HG02678 (cell line): ENCODE results near the gene SLMAP.

Experiments used
- ATAC-seq: cut with Tn5 transposase; IDR thresholded peaks from one replicate; pipeline ENCODE4 v1.9.1; 2021; ENCODE audit warnings: mild to moderate bottlenecking, moderate library complexity; ENCODE audit not compliant: unreplicated experiment

Gene SLMAP

DNA sequence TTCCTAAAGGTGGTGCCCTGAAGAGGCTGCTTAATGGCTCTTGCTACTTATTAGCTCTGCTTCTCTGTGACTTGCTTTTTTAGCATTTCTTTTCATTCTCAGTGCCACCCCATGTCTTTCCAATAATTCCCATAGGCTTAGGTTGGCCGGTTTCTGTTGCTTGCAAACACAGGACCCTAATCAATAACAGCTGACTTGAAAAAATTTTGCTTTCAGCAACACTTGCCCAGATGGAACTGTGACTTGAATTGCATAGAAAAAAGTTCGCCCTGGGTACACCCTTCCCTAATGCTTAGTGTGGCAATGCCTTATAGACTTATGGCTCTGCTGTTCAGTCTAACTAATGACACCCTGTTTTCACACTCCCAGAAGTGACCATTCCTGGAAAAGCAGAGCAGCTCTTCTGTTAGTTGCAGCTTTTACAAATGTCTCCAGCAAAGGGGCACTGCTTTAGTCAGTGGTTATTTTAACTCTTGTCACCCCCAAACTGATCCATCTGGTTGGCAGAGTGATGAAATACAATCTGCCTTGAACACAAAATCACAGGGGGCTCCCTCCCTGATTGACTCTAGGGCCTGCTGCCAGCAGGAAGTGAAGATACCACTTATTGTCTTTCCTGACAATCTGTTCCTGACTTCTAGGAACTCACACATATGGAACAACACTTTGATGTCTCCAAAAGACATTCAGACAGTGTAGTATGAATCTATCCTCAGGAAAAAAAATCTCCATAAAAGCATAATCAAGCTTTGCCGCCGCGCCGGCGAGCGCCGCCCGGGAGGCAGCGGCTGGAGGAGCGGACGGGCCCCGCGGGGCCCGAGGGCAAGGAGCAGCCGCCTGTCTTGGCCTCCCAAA is 9.7 kb upstream of the SLMAP start:
- no peak for ATAC-seq

GRCh38 chr3:57749542-57749941 is 6.6 kb upstream of the SLMAP start:
- no peak for ATAC-seq

DNA sequence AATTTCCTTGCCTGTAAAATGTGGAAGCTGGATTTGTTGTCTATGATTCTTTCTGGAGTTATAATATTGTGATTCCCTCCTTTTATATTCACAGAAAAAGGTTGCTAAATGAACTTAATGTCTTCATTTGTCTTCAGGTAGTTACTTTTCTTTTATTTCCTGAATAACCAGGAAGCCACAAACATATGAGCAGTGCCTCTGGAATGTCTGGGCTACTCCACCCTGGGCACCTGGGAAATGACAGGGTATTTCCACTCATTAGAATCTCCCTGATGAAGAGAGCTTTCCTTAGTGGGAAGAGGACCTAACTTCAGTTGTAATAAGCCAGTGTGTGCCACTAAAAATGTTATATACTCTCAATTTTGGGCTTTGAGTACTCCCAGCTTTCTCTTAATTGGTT is 3.8 kb upstream of the SLMAP start:
- no peak for ATAC-seq

DNA sequence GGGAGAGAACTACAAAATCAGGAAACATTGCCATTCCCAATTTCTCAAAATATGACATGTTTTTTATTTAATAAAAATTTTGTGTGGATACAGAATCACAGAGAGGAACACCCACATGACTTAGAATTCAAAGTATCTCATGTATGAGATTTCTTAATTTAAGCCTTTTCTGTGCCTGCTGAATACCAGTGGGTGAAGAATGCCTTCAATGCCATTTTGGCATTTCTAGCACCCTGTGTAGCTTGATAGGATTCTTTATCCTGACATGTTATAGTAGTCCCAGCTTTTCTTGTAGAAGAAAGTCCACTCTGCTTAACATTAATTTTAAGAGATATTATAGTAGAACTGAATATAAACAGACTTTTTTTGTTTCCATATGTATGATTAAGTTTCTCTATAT is 3.1 kb upstream of the SLMAP start:
- ATAC-seq, result no peak

GRCh38 chr3:57755368-57755675 is 787 bp upstream of the SLMAP start:
- ATAC-seq, result no peak

GRCh38 chr3:57756528-57757401 is 656 bp downstream of the SLMAP start:
- ATAC-seq, result peak; percentile 17

- no peak for ATAC-seq
Measured at GRCh38 chr3:57757642-57758297, 1.7 kb downstream of the SLMAP start.

- no peak for ATAC-seq
Measured at GRCh38 chr3:57758686-57759085, 2.6 kb downstream of the SLMAP start.

DNA sequence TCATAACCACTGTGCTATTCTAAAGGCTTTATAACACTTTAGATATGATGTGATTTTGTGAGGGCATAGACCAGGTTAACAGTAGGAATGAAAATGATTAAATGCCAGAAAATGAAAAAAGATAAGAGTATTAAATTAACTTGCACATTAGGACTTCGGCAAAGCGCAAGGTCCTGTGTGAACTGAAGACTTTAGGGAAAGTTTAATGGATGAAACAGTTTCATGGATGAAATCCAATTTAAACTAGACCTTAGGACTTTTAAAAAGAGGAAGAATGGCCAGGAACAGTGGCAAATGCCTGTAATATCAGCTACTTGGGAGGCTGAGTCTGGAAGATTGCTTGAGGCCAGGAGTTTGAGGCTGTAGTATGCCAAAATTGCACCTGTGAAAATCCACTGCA is 8.7 kb downstream of the SLMAP start:
- no peak for ATAC-seq

GRCh38 chr3:57768595-57768994 is 12.5 kb downstream of the SLMAP start:
- no peak for ATAC-seq

DNA sequence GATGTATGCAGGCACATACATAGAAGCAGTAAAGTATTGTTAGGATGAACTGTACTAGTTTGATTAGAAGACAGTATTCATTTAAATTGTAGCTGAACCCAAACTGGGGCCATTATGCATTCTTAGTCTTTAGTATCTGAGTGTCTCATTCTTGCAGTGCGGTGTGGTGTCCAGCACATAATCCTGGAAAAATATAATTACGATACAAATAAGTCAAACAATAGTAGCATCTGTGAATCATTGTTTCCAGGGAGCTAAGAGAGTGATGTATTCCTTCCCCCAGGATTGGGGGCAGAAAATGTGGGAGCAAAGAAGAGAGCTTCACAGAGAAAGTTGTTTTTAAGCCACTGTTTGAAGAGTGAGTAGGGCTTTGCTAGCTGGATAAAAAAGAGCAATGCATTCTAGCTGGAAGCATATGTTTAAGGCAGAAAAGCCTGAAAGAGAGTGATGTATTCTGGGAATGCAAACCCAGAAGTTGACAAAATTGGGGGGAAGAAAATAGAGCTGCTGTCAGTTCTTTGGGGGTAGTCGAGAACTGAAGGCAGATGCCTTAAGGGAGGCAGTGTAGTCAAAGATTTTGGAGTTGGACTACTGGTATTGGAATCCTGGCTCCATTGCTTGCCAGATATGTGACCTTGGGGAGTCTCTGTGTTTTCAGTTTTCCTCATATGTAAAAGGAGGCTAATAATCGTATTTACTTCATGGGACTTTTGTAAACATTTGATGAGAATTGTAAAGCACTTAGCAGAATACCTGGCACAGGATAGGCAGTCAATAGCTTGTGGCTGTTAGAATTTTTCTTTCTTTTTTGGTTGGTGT is 14.1 kb downstream of the SLMAP start:
- ATAC-seq, result no peak

DNA sequence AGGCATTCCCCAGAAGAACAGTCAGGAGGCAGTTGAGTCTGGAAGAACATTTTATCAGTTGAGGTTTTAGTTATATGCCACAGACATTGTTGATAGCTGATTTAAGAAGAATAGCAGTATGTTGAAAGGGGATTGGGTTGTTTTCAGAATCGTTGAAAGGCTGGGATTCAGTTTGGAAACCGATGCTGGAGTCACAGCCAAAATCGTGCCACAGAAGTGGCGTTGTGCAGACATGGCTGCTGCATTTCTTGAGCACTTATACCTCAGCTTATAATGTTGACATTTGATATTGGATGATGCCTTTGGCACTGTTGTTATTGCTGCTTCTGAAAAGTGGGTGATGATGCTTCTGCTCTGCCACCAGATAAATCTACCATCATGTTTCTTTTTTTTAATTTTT is 16.1 kb downstream of the SLMAP start:
- ATAC-seq, result no peak

GRCh38 chr3:57777774-57778173 is 21.7 kb downstream of the SLMAP start:
- no peak for ATAC-seq

DNA sequence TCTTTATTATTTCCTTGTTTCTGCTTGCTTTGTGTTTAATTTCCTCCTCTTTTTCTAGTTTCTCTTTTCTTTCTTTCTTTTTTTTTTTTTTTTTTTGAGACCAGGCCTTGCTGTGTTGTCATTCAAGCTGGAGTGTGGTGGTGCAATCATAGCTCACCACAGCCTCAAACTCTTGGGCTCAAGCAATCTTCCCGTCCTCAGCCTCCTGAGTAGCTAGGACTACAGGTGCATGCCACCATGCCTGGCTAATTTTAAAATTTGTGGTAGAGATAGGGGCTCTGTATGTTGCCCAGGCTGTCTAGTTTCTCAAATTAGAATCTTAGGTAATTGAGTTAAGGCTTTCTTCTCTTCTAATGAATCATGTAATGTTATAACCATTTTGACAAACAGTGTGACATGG is 22.4 kb downstream of the SLMAP start:
- no peak for ATAC-seq

GRCh38 chr3:57779666-57780065 is 23.6 kb downstream of the SLMAP start:
- ATAC-seq, result no peak

- no peak for ATAC-seq
Measured at GRCh38 chr3:57783186-57784088, 27.3 kb downstream of the SLMAP start.

- ATAC-seq, result no peak
Measured at GRCh38 chr3:57784089-57784735, 28.1 kb downstream of the SLMAP start.

DNA sequence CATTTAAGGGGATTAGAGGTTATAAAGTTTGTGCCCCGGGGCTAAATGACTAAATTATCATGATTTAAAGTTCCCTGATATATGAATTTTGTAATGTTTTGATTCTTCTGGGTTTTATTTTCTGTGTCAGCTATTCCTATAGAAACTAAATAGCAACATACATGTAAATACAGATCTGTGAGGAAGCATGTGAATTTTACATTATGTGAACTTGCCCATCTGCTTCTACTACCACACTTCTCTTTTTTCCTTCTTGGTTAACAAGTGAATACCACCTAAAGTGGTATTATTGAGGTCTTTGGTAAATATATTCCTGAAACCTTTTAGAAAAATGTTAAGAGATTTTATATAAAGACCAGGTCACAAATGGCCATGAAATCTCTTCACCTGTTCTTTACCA is 29.3 kb downstream of the SLMAP start:
- no peak for ATAC-seq

DNA sequence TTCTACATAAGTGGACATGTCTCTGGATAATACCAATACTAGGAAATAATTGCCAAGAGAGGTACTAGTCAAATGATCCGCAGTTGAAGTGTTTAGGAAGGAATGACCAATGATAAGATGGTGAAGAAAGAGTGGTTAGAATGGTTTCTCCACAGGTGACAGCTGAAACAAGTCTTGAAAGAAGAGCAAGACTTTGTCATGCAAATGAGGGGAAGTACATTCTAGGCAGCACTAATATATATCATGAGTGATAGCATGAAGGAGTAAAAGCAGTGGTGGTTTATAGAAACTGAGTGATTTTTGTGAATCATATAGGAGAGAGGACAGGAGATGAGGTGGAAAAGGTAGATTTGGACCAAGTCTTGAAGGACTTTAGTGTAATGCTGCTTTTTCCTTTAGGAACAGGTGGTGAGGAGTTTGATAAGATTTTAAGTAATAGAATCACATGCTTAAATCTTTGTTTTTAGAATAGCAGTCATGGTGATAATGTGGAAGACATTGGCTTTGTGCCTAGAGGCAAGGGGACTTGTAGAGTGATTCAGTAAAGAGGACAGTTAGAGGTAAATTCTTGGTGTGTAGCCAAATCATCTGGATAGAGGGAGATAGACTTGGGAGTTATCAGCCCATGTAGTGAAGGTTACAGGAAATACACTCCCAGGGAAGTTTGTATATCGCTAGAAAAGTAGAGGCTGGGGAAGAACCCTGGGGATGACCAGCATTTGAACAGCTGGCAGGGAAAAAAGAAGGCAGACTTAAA is 31.9 kb downstream of the SLMAP start:
- peak; percentile 98 for ATAC-seq
